ENCODE data around the gene ARMC3. TPM values are rescaled to one million over a fixed set of nuclear protein-coding genes. Genes with fewer than 3 reads are reported as not detected.
"Not testable (repeated sequence)": the region's sequence is repeated elsewhere in the genome, so short reads cannot be mapped to it uniquely, and the experiment has no call there.

The ARMC3 gene
- 0.21 TPM for total RNA-seq
- not detected for polyA plus RNA-seq

- H3K36me3 ChIP-seq (ENCODE audit: insufficient read depth), result no peaks in the 10 kb centered on the region
- no peak within 1 kb of the TSS for H3K27ac ChIP-seq (ENCODE audit: low read depth)
- WGBS, result 10% methylated on average over 41 of the region's 41 CpGs
- H3K4me1 ChIP-seq (ENCODE audit: insufficient read depth), result no peaks in the 10 kb centered on the region
- DNase-seq (ENCODE audit: extremely low spot score), result no peak
- peak within 1 kb of the TSS; percentile 27 for H3K4me3 ChIP-seq (ENCODE audit: low read depth, low read length)
Measured at GRCh38 chr10:22927661-22928403, at the start of gene ARMC3. Gene ARMC3 (plus strand): TSS chr10:22928053. CDS start chr10:22931997, 3,944 bp downstream.

GRCh38 chr10:22891797-22892196 lies 36.1 kb upstream of the ARMC3 start:
- DNase-seq (ENCODE audit: extremely low spot score), result no peak
- Histone ChIP-seq H3K27ac (ENCODE audit: low read depth) (no peak overlapping the region), H3K36me3 (ENCODE audit: insufficient read depth) (no peaks in the 10 kb centered on the region), H3K4me3 (ENCODE audit: low read depth, low read length) (no peak overlapping the region), H3K4me1 (ENCODE audit: insufficient read depth) (no peaks in the 10 kb centered on the region)
- WGBS, result 85% methylated on average over 2 of the region's 2 CpGs

- H3K4me1 ChIP-seq (ENCODE audit: insufficient read depth), result no peaks in the 10 kb centered on the region
- 82% methylated on average over 2 of the region's 2 CpGs for WGBS
- no peak overlapping the region for H3K4me3 ChIP-seq (ENCODE audit: low read depth, low read length)
- H3K36me3 ChIP-seq (ENCODE audit: insufficient read depth), result no peaks in the 10 kb centered on the region
- no peak for DNase-seq (ENCODE audit: extremely low spot score)
- no peak overlapping the region for H3K27ac ChIP-seq (ENCODE audit: low read depth)
Measured at GRCh38 chr10:22893781-22894180, 34.1 kb upstream of the ARMC3 start.

- no peak overlapping the region for H3K4me3 ChIP-seq (ENCODE audit: low read depth, low read length)
- no peaks in the 10 kb centered on the region for H3K4me1 ChIP-seq (ENCODE audit: insufficient read depth)
- no peaks in the 10 kb centered on the region for H3K36me3 ChIP-seq (ENCODE audit: insufficient read depth)
- no peak overlapping the region for H3K27ac ChIP-seq (ENCODE audit: low read depth)
- 56% methylated on average over 4 of the region's 4 CpGs for WGBS
- no peak for DNase-seq (ENCODE audit: extremely low spot score)
Measured at GRCh38 chr10:22894714-22895113, 33.1 kb upstream of the ARMC3 start.

- Histone ChIP-seq H3K4me1 (ENCODE audit: insufficient read depth) (no peaks in the 10 kb centered on the region), H3K27ac (ENCODE audit: low read depth) (no peak overlapping the region), H3K36me3 (ENCODE audit: insufficient read depth) (no peaks in the 10 kb centered on the region), H3K4me3 (ENCODE audit: low read depth, low read length) (no peak overlapping the region)
- WGBS, result 75% methylated on average over 1 of the region's 1 CpG
- DNase-seq (ENCODE audit: extremely low spot score), result no peak
Measured at GRCh38 chr10:22895252-22895651, 32.6 kb upstream of the ARMC3 start.

- Histone ChIP-seq H3K4me1 (ENCODE audit: insufficient read depth) (no peaks in the 10 kb centered on the region), H3K36me3 (ENCODE audit: insufficient read depth) (no peaks in the 10 kb centered on the region), H3K27ac (ENCODE audit: low read depth) (no peak overlapping the region), H3K4me3 (ENCODE audit: low read depth, low read length) (no peak overlapping the region)
- DNase-seq (ENCODE audit: extremely low spot score), result no peak
- 52% methylated on average over 4 of the region's 4 CpGs for WGBS
Measured at GRCh38 chr10:22897371-22897770, 30.5 kb upstream of the ARMC3 start.

GRCh38 chr10:22899307-22899706 lies 28.5 kb upstream of the ARMC3 start:
- Histone ChIP-seq H3K27ac (ENCODE audit: low read depth) (no peak overlapping the region), H3K4me1 (ENCODE audit: insufficient read depth) (no peaks in the 10 kb centered on the region), H3K36me3 (ENCODE audit: insufficient read depth) (no peaks in the 10 kb centered on the region), H3K4me3 (ENCODE audit: low read depth, low read length) (no peak overlapping the region)
- DNase-seq (ENCODE audit: extremely low spot score), result no peak
- WGBS, result 75% methylated on average over 2 of the region's 2 CpGs

- Histone ChIP-seq H3K27ac (ENCODE audit: low read depth) (no peak overlapping the region), H3K4me3 (ENCODE audit: low read depth, low read length) (no peak overlapping the region), H3K36me3 (ENCODE audit: insufficient read depth) (no peaks in the 10 kb centered on the region), H3K4me1 (ENCODE audit: insufficient read depth) (no peaks in the 10 kb centered on the region)
- no peak for DNase-seq (ENCODE audit: extremely low spot score)
- 88% methylated on average over 1 of the region's 1 CpG for WGBS
Measured at GRCh38 chr10:22899775-22900174, 28.1 kb upstream of the ARMC3 start.

- no peak for DNase-seq (ENCODE audit: extremely low spot score)
- Histone ChIP-seq H3K27ac (ENCODE audit: low read depth) (no peak overlapping the region), H3K4me3 (ENCODE audit: low read depth, low read length) (no peak overlapping the region), H3K36me3 (ENCODE audit: insufficient read depth) (no peaks in the 10 kb centered on the region), H3K4me1 (ENCODE audit: insufficient read depth) (no peaks in the 10 kb centered on the region)
- WGBS, result 71% methylated on average over 4 of the region's 4 CpGs
Measured at GRCh38 chr10:22900841-22901601, 26.8 kb upstream of the ARMC3 start.

GRCh38 chr10:22902147-22902546 lies 25.7 kb upstream of the ARMC3 start:
- WGBS, result 89% methylated on average over 3 of the region's 3 CpGs

GRCh38 chr10:22903694-22904093 lies 24.2 kb upstream of the ARMC3 start:
- Histone ChIP-seq H3K36me3 (ENCODE audit: insufficient read depth) (no peaks in the 10 kb centered on the region), H3K27ac (ENCODE audit: low read depth) (no peak overlapping the region), H3K4me3 (ENCODE audit: low read depth, low read length) (no peak overlapping the region), H3K4me1 (ENCODE audit: insufficient read depth) (no peaks in the 10 kb centered on the region)
- DNase-seq (ENCODE audit: extremely low spot score), result no peak
- 93% methylated on average over 1 of the region's 1 CpG for WGBS

More at GRCh38 chr10:22902147-22902546, 25.7 kb upstream of the ARMC3 start:
- not testable (repeated sequence) for H3K4me1 ChIP-seq (ENCODE audit: insufficient read depth); H3K4me3 ChIP-seq (ENCODE audit: low read depth, low read length); H3K36me3 ChIP-seq (ENCODE audit: insufficient read depth); DNase-seq (ENCODE audit: extremely low spot score); H3K27ac ChIP-seq (ENCODE audit: low read depth)

GRCh38 chr10:22906767-22907166 lies 21.1 kb upstream of the ARMC3 start:
- Histone ChIP-seq H3K27ac (ENCODE audit: low read depth) (no peak overlapping the region), H3K4me3 (ENCODE audit: low read depth, low read length) (no peak overlapping the region), H3K4me1 (ENCODE audit: insufficient read depth) (no peaks in the 10 kb centered on the region), H3K36me3 (ENCODE audit: insufficient read depth) (no peaks in the 10 kb centered on the region)
- no peak for DNase-seq (ENCODE audit: extremely low spot score)
- 94% methylated on average over 2 of the region's 2 CpGs for WGBS

- 98% methylated on average over 1 of the region's 1 CpG for WGBS
- no peak overlapping the region for H3K27ac ChIP-seq (ENCODE audit: low read depth)
- no peaks in the 10 kb centered on the region for H3K36me3 ChIP-seq (ENCODE audit: insufficient read depth)
- no peak overlapping the region for H3K4me3 ChIP-seq (ENCODE audit: low read depth, low read length)
- no peaks in the 10 kb centered on the region for H3K4me1 ChIP-seq (ENCODE audit: insufficient read depth)
- DNase-seq (ENCODE audit: extremely low spot score), result no peak
Measured at GRCh38 chr10:22908837-22909236, 19.0 kb upstream of the ARMC3 start.

- H3K4me3 ChIP-seq (ENCODE audit: low read depth, low read length); H3K27ac ChIP-seq (ENCODE audit: low read depth); DNase-seq (ENCODE audit: extremely low spot score); H3K4me1 ChIP-seq (ENCODE audit: insufficient read depth); H3K36me3 ChIP-seq (ENCODE audit: insufficient read depth): not testable (repeated sequence)
- 98% methylated on average over 1 of the region's 1 CpG for WGBS
Measured at GRCh38 chr10:22909673-22910072, 18.2 kb upstream of the ARMC3 start.

All from urinary bladder (tissue), 4 donors.